Prostate gland (tissue), 2 donors: ENCODE data around the gene POLA1.

ENCODE experiments used
- POLR2AphosphoS5 ChIP-seq: sonication (generic); formaldehyde crosslinking; IDR thresholded peaks from one replicate; pipeline ENCODE4 v1.6.1; 2017; ENCODE audit warnings: antibody characterized with exemption
- TF ChIP-seq, protein P1 (sequence below), 4 experiments: fragments of 200-600 bp in 2 of 4; fragments of 450-650 bp in 2 of 4; sonication (generic) in 2 of 4; IDR thresholded peaks; 1 replicate in 3 of 4; 2 replicates in 1 of 4; pipeline ENCODE4 v1.5.1; 2016 to 2019; ENCODE audit warnings: antibody characterized with exemption in 4 of 4, mild to moderate bottlenecking in 2 of 4, moderate library complexity in 2 of 4

DNA sequence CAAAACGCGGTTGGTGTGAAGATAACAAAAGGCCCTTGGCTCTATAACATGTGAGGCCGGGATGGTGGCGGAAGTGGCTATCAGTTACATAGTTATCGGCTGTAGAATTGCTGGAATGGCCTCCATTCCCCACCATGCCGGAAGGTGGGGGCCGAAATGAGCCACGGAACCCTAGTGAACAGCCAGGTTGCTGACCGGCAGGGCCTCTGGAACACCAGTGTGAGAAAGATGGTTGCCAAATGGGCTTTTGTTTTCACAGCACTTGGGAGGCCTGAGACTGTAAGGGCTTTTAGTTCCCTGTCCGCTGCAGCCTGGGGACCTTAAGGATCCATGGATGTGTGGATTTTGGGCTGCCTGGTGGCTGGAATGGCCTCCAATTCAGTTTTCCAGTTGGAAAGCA is 345.3 kb downstream of the POLA1 start:
- TF ChIP-seq, protein P1, sequence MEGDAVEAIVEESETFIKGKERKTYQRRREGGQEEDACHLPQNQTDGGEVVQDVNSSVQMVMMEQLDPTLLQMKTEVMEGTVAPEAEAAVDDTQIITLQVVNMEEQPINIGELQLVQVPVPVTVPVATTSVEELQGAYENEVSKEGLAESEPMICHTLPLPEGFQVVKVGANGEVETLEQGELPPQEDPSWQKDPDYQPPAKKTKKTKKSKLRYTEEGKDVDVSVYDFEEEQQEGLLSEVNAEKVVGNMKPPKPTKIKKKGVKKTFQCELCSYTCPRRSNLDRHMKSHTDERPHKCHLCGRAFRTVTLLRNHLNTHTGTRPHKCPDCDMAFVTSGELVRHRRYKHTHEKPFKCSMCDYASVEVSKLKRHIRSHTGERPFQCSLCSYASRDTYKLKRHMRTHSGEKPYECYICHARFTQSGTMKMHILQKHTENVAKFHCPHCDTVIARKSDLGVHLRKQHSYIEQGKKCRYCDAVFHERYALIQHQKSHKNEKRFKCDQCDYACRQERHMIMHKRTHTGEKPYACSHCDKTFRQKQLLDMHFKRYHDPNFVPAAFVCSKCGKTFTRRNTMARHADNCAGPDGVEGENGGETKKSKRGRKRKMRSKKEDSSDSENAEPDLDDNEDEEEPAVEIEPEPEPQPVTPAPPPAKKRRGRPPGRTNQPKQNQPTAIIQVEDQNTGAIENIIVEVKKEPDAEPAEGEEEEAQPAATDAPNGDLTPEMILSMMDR (IDR thresholded peaks at IDR 0.05), result no peak
- no peak for TF ChIP-seq POLR2AphosphoS5
